Fibroblast of the conjunctiva (primary cell): ENCODE results near the gene SHROOM2.
"Not testable (repeated sequence)": the region's sequence is repeated elsewhere in the genome, so short reads cannot be mapped to it uniquely, and the experiment has no call there.

Source experiments
- DNase-seq: peaks from one replicate; pipeline ENCODE4 v3.0.0-alpha.2; 2010; ENCODE audit warnings: low read depth

The SHROOM2 gene

DNA sequence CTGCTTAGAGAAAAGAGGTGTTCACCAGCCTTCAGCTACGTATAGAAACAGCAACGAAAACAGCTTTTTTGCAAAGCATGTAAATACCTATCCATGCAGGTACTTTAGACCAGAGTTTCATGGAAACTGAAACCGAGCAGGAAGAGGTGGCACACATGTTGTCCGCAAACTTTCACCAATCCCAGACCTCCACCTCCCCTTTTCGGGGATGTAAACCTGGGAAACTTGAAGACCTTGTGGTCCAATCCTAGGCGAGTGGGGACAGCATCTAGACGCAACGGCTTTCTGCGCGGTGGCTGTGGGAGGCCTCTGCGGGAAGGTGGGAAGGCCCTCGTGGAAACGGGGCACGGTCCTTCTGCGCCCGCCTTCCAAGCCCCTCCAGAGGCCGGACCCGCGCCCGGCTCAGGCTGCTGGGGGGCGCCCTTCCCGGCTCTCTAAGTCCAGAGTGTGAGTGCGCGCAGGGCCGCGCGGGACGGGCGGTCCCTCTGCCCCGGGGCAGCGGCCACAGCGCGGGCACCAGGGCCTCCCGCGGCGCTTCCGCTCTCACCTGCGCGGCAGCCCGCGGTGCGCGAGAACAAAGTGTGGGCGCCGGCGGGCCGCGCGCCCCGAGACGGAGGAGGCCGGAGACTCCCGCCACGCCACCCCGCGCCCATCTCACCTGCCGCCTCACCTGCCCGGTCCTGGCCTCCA is 830 bp upstream of the SHROOM2 start:
- no peak for DNase-seq

DNA sequence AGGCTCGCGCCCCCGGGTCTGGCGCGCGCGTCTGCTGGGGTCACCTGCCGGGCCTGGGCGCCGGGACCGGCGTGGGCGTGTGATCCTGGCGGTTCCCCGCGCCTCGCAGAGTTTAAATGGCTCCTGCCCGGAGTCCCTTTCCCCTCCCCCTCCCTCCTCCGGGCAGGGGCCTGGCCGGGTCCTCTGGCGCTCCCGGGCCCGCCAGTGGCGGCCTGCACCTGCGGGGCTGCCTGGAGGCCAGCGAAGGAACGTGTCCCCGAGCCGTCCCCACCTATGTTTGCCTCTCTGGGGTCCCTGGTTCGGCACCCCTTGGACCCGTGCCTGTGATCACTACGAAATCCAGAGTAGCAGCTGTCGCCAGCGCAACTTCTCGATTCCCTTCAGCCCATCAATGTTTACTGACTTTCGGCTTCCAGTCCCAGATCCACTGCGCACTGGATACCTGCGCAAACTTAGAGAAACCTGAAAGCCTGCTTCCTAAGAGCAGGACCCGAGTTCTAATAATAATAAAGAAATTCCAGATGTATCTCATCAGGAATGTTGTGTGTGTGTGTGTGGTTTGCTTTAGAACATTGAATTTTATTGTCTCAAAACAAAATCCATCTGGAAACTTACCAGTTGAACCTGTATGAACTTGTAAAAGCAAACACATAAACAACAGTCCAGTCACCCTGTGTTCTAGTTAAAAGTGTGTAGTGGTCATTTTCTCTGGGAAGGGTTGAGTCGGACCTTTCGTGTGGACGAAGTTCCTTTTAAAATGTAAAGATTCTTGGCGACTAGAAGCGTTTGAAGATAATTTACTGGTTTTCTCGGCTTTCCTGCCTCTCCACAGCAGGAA is 788 bp downstream of the SHROOM2 start:
- no peak for DNase-seq

- no peak for DNase-seq
Measured at GRCh38 chrX:9788911-9789310, 2.7 kb downstream of the SHROOM2 start.

DNA sequence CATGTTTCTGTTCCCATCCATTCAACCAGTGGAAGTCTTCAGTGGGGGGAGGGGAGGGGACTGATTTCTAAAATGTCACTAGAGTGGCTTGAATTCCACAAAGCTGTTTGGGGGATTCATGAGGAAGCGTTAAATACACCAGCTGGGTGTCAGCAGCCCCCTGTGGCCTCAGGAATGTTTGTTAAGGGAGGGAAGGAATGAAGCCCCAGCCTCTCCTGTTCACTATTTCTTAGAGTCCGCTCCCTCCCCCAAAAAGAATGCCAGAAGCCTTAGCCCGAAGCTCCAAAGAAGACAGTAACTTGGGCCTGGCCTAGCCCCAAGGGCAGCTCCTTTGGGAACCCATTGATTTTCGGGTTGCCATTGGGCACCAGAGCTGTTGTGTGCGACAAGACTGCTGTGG is 3.3 kb downstream of the SHROOM2 start:
- no peak for DNase-seq

GRCh38 chrX:9790866-9791265 is 4.6 kb downstream of the SHROOM2 start:
- no peak for DNase-seq

DNA sequence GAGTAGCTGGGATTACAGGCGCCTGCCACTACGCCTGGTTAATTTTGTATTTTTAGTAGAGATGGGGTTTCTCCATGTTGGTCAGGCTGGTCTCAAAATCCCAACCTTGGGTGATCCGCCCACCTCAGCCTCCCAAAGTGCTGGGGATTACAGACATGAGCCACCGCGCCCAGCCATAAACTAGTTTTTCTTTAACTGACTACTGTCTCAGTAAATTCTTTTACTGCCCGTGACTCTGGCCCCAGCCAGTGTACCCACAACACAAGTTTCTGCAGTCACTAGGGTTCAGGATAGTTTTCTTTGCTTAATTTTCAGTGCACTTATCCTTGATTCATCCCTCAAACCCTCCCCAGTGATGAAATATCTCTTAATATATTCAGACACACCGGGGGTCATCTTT is 8.3 kb downstream of the SHROOM2 start:
- DNase-seq = no peak

GRCh38 chrX:9797384-9798360 is 11.4 kb downstream of the SHROOM2 start:
- no peak for DNase-seq

DNA sequence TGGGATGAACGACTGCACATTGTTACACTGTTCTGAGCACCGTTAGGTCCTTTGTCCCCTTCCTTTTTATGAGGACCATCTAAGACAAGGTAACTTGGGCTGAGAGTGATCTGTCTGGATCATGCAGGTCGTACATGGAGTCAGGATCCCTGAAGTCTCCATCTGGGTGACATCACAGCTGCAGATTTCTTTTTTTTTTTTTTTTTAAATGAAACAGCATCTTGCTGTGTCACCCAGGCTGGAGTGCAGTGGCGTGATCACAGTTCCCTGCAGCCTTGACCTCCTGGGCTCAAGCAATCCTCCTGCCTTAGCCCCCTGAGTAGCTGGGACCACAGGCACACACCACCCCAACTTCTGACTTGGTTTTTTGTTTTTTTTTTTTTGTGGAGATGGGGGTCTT is 16.5 kb downstream of the SHROOM2 start:
- DNase-seq = no peak

GRCh38 chrX:9804444-9804843 is 18.2 kb downstream of the SHROOM2 start:
- DNase-seq = no peak

GRCh38 chrX:9805956-9806355 is 19.7 kb downstream of the SHROOM2 start:
- no peak for DNase-seq

DNA sequence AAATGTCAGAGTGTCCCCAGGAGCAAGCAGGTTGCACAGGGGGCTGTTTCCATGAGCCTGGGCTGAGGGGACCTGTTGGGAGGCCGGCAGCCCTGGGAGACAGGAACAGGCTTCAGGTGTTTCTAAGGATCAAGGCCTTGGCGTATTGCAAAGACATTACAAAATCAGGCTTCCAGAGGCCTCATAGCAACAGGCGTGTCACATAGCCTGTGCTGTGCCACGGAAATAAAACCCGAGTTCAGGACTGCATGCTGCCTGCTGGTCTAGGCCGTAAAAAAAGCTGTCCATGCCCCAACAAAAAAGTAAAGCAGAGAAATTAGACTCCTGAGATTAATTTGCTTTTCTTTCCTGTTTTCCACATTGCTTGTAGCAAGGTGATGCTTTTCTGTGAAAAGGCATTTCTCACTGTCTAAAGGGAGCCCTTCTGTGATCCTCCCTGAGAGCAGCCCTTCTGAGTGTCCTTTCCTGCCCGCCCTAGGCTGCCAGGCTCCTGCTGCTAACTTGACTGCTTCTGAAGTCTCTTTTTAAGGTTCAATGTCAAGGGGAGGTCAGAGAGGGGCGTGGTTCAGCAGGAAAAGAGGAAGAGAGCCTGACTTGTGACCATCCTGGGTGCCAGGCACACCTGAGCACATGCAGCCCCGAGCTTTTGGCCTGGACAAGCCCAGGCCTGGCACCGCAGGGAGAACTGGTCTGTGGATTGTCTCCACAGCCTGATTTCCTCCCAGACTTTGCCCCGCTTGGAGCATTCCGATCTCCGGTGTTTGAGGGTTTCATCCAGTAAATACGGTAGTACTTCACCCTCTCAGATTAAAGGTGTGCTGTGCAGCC is 21.3 kb downstream of the SHROOM2 start:
- DNase-seq = no peak

- DNase-seq = not testable (repeated sequence)
Measured at GRCh38 chrX:9809876-9810275, 23.6 kb downstream of the SHROOM2 start.

DNA sequence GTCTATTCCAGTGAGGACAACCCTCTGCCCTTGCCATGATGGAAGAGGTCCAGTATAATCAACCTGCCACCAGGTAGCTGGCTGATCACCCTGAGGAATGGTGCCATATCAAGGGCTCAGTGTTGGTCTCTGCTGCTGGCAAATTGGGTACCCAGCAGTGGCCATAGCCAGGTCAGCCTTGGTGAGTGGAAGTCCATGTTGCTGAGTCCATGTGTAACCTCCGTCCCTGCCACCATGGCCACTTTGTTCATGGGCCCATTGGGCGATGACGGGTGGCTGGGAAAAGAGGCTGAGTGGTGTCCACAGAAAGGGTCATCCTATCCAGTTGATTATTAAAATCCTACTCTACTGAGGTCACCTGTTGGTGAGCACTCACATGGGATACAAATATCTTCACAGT is 24.9 kb downstream of the SHROOM2 start:
- DNase-seq = not testable (repeated sequence)

DNA sequence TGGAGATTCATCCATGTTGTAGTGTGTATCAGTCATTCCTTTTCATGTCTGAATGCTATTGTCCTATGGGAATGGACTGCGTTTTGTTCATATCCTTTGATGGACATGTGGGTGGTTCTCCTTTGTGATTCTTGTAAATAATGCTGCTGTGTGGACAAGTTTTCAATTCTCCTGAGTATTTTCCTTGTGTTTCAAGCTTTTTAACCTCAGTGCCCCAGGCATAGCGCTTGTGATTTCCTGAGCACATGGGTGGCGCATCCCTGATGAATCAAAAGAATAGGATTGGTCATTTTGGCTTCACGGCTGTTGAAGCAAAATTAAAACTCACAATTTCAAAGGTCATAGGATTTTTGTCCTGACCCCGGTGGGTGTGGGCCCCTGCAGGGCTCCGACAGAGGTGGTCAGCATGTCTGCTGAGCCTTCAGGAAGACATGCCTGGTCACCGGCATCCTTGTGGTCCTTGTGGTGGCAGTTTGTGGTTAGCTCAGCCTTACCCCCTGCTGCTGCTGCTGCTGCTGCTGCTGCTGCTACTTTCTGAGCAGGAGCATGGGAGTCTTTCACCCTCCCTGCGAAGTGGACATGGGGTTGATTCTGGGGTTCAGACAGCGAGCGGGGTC is 30.0 kb downstream of the SHROOM2 start:
- no peak for DNase-seq

DNA sequence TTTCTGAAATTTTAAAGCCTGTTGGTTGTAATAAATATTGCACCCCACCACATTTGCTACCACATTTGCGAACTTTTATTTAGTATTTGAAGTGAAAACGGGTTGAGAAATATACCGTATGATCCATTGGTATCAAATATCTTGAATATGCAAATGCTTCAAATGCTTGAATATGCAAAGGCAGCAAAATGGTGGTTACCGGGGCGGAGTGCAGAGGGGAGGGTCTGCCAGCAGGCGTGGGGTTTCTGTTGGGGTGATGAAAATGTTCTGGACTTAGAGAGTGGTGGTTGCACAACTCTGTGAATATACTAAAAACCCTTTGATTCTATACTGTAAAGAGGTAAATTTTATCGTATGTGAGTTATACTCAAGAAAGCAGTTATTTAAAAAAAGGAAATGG is 35.3 kb downstream of the SHROOM2 start:
- DNase-seq = no peak

- no peak for DNase-seq
Measured at GRCh38 chrX:9824554-9824953, 38.3 kb downstream of the SHROOM2 start.

GRCh38 chrX:9825129-9825790 is 39.0 kb downstream of the SHROOM2 start:
- no peak for DNase-seq

- no peak for DNase-seq
Measured at GRCh38 chrX:9825966-9826365, 39.7 kb downstream of the SHROOM2 start.

- DNase-seq = no peak
Measured at GRCh38 chrX:9829308-9830267, 43.4 kb downstream of the SHROOM2 start.
